Dedifferentiated amniotic fluid mesenchymal stem cell (primary cell): Measurements from ENCODE around the gene RAB8B.
"Not testable (repeated sequence)": the region's sequence is repeated elsewhere in the genome, so short reads cannot be mapped to it uniquely, and the experiment has no call there.

Experiments
- DNase-seq: peaks from one replicate; pipeline ENCODE4 v3.0.0-alpha.2; 2016; ENCODE audit errors: extremely low spot score

The RAB8B gene

GRCh38 chr15:63237086-63237485 lies 47.7 kb downstream of the RAB8B start:
- DNase-seq, result not testable (repeated sequence)

- no peak for DNase-seq
Measured at GRCh38 chr15:63238171-63238570, 48.8 kb downstream of the RAB8B start.

GRCh38 chr15:63238796-63239195 lies 49.4 kb downstream of the RAB8B start:
- peak; percentile 34 for DNase-seq

- DNase-seq, result no peak
Measured at GRCh38 chr15:63240109-63240508, 50.7 kb downstream of the RAB8B start.

GRCh38 chr15:63241316-63241715 lies 51.9 kb downstream of the RAB8B start:
- no peak for DNase-seq

GRCh38 chr15:63243101-63243500 lies 53.7 kb downstream of the RAB8B start:
- DNase-seq, result no peak

- no peak for DNase-seq
Measured at GRCh38 chr15:63243776-63244175, 54.4 kb downstream of the RAB8B start.

- DNase-seq, result no peak
Measured at GRCh38 chr15:63244399-63244798, 55.0 kb downstream of the RAB8B start.

GRCh38 chr15:63244976-63245645 lies 55.7 kb downstream of the RAB8B start:
- no peak for DNase-seq

- peak; percentile 73 for DNase-seq
Measured at GRCh38 chr15:63246691-63247469, 57.5 kb downstream of the RAB8B start.

GRCh38 chr15:63250312-63250965 lies 61.0 kb downstream of the RAB8B start:
- DNase-seq, result peak; percentile 52

- no peak for DNase-seq
Measured at GRCh38 chr15:63251701-63252100, 62.3 kb downstream of the RAB8B start.

- no peak for DNase-seq
Measured at GRCh38 chr15:63252292-63252691, 62.9 kb downstream of the RAB8B start.

- DNase-seq, result no peak
Measured at GRCh38 chr15:63254991-63255390, 65.6 kb downstream of the RAB8B start.

- no peak for DNase-seq
Measured at GRCh38 chr15:63255489-63255990, 66.1 kb downstream of the RAB8B start.

- DNase-seq, result peak; percentile 50
Measured at GRCh38 chr15:63256433-63257274, 67.2 kb downstream of the RAB8B start.

GRCh38 chr15:63258658-63259057 lies 69.3 kb downstream of the RAB8B start:
- DNase-seq, result no peak

GRCh38 chr15:63260791-63261190 lies 71.4 kb downstream of the RAB8B start:
- no peak for DNase-seq

GRCh38 chr15:63261311-63261710 lies 71.9 kb downstream of the RAB8B start:
- DNase-seq, result no peak

- no peak for DNase-seq
Measured at GRCh38 chr15:63263519-63263918, 74.1 kb downstream of the RAB8B start.

- peak; percentile 66 for DNase-seq
Measured at GRCh38 chr15:63264688-63265293, 75.4 kb downstream of the RAB8B start.
